GM19035 (cell line): ENCODE measurements around the gene TTC39C.
"Not testable (repeated sequence)": the region's sequence is repeated elsewhere in the genome, so short reads cannot be mapped to it uniquely, and the experiment has no call there.

Experiments
- ATAC-seq: cut with Tn5 transposase; IDR thresholded peaks from one replicate; pipeline ENCODE4 v1.9.1; 2021; ENCODE audit not compliant: unreplicated experiment

Gene TTC39C

DNA sequence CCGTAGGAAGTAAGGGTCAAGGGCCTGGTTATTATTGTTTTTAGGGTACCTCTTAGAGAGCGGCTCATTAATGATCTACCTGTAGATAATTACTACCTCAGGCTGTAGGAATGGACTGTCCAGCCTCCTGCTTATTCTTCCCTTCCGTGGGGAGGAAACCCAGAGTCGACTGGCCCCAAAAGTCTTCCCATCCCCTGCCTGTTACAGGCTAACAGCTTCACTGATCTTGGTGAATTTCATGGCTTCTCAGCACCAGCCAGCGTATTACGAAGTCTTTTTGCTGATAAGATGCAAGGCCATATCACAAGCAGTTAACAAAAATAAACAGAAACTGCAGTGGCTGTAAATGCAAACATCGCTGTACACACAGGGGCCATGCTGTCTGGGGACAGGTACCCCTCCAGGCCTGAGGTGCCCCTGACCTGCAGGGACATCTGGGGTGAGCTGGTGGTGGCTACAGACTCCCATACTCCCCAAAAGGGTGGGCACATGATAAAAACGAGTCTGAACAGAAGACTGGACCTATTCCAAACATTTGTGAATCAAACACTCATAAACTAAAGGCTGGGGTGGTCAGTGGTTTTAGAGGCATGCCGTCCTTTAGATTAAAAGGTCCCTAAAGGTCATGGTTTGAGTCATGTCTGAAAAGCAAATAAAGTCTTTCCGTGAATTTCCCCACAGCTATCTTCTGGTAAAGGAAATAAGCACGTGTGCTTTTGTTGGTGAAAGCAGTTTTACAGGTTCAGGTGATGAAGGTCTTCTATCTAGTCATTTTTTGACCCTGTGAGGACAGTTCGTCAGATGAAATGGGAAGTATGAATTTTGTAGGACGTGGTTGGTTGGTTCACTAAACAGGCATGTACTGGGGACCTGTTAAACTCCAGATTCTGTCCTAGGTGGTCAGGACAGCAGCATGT, 36.7 kb downstream of the TTC39C start:
- ATAC-seq, result no peak

DNA sequence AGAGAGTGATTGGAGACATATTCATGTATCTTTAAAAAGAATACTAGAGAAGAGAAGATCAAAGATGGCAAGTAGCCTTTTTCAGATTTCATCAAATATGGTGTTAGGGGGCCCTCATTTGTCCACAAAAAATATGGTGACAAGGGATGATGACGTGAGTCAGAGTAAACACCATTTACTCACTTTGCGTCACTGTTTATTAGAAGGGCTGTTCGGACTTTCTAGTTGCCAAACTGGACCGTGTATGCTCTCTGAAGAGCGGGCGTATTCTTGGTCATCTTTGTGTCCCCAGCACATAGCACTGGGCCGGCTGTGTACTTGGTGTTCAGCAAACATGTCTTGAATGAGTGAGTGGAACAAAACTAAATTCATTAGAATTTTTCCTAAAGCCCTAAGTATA, 37.5 kb downstream of the TTC39C start:
- no peak for ATAC-seq

DNA sequence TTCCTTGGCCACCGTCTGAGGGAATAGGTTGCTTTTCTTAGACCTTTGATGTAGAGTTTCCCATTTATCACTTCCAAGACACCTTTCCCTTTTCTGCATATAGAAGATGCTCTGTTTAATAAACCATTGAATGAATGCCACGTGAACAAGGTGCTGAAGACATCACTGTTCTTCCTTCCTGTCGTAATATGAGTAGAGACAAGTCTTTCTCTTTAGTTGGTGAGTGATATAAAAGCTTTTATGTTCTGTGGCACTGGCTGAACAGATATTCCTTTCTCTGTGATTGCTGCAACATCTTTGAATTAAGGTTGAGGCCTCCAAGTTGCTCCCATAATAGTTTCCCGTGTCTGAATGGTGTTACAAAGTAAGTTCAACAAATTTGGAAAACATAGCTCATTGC, 38.7 kb downstream of the TTC39C start:
- ATAC-seq, result no peak

DNA sequence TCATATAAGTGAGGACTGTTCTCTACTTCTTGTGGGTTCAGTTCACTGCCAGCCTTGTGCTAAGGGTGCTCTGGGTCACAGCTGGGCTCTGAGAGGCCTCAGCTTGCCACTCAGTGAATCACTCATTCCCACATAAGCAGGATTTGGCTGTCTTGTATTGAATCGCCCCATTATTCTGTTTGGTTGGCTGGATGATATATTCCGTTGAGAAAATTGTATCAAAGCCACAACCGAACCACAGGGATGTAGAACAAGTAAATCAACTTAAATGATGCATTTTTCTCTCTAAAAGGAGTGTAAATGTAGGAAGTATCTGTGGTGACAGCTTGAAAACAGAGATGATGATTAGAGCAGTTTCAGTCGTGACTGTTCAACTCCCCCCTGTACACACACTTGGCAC, 39.6 kb downstream of the TTC39C start:
- no peak for ATAC-seq

DNA sequence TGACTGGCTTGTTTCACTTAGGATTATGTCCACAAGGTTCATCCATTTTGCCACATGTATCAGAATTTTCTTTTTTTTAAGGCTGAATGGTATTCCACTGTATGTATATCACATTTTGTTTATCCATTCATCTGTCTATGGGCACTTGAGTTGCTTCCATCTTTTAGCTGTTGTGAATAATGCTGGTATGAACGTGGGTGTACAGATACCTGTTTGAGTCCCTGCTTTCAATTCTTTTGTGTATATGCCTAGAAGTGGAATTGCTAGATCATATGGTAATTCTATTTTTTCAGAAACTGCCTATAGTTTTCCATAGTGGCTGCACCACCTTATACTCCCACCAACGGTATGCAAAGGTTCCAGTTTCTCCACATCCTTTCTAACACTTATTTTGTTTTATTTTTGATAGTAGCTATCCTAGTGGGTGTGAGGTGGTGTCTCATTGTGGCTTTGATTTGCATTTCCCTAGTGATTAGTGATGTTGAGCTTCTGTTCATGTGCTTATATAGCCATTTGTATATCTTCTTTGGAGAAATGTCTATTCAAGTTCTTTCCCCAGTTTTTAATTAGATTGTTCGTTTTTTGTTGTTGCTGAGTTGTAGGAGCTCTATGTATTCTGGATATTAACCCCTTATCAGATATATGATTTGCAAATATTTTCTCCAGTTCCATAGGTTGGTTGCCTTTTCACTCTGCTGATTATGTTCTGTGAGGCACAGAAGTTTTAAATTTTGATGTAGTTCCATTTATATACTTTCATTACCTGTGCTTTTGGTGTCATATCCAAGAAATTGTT, 40.7 kb downstream of the TTC39C start:
- no peak for ATAC-seq

DNA sequence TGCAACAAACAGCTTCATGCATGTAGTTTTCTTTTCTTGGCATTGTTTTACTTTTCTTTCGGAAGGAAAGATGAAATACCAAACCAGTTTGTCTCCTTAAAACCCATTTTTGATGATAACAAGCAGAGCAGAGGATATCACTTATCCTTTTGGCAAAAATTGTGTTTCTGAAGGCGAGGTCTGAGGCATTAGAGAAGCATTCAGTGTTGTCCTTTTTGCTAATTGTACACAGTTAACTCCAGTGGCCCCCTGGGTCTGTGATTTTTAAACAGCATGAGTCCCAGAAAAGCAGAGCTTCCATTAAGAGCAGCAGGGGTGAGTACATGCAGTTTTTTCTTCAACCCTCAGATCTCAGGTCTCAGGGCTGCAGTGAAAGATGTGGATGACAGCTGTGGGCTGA, 41.3 kb downstream of the TTC39C start:
- ATAC-seq, result no peak

DNA sequence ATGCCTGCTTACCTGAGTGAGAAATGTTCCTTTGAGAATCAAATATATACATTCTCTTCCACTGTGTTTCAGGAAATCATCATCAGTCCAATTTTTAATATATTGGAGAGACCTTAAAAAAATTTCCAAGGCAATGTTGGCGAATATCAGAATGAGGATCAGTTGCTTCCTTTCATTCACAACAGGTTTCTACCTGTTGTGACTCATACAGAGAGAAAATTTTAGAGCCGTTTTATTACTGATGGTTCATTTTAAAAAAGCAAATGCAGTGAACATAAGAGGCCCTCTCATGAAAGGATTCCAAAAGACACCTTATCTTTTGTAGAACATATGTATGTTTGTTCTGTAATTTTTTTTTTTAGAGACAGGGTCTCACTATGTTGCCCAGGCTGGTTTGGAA, 42.0 kb downstream of the TTC39C start:
- no peak for ATAC-seq

DNA sequence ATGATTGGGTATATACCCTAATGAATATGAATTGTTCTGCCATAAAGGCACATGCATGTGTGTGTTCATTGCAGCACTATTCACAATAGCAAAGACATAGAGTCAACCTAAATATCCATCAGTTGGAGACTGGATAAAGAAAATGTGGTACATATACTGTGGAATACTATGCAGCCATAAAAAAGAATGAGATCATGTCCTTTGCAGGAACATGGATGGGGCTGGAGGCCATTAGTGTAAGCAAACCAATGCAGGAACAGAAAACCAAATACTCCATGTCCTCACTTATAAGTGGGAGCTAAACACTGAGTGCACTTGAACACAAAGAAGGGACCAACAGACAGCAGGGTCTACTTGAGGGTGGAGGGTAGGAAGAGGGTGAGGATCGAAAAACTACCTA, 43.2 kb downstream of the TTC39C start:
- ATAC-seq, result no peak

DNA sequence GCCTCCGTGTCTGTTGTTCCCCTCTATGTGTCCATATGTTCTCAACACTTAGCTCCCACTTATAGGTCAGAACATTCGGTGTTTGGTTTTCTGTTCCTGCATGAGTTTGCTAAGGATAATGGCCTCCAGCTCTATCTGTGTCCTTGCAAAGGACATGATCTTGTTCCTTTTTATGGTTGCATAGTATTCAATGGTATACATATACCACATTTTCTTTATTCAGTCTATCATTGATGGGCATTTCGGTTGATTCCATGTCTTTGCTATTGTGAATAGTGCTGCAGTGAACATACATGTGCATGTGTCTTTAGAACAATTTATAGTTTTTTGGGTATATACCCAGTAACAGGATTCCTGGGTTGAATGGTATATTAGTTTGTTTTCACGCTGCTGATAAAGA, 44.8 kb downstream of the TTC39C start:
- ATAC-seq, result not testable (repeated sequence)

DNA sequence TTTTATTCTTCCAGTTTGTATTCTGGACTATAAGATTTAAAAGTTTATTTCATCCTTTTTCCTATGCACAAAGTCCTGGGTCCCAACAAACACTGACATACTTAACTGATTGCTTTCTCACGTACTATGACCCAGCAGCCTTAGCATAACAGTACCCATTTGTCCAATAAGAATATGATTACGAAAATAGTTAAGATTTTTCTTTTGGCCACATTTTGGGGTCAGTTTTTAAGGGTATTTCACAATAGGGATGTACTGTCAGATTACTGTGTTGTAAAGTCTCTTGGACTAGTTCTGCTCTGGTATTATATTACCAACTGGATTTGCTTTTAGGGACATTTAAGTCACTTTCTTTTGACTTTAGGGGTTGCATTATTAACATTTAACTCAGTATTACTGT, 46.1 kb downstream of the TTC39C start:
- no peak for ATAC-seq

DNA sequence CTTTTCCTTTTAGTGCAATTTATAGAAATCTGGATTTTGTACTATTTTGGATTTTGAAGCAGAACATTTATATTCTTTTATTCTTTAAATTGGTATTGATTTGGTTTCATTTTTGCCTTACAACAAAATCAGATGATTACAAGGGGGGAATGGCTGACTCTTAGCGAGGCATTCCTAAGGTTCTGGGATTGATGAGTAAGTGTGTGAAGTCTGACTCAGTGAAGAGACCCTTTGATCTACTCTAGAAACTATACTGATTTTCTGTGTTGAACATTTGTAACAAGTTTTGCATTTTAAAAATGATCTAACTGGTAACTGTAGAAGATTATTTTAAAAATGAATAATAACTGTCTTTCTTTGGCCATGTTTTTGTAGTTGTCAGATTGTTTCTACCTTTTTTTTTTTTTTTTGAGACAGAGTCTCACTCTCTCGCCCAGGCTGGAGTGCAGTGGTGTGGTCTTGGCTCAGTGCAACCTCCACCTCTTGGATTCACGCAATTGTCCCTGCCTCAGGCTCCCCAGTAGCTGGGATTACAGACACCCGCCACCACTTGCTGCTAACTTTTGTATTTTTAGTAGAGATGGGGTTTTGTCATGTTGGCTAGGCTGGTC, 48.7 kb downstream of the TTC39C start:
- ATAC-seq, result no peak

DNA sequence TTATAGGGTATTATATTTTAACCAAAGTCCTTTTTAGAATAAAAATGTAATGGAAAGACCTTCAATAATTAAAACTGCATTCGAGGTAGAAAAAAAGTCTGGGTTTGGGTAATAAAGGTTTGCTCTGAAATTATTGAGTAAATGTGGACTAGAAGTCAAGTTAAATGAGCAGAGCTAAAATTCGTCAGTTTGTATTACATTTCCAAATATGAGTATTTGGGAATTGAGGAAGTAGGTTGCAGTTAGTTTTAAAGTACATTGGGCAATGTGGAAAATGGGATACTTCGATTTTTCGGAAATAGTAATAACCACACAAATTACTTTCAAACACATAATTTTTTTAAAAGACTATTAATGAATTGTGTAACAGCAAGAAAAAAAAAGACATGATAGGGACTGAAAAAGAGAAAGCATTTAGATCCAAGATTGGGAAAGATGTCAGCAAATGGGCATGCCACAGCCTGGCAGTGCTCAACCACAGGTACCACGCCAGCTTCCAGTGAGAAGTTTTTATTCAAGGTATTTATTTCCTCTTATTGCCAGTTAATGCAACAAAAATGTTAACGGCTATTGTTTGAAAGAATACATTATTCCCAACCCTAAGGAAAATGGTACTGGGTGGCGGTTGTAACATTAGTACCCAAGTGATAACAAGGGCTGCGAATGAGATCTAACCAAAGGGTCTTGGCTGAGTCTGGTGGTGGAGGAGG, 50.0 kb downstream of the TTC39C start:
- ATAC-seq, result no peak

DNA sequence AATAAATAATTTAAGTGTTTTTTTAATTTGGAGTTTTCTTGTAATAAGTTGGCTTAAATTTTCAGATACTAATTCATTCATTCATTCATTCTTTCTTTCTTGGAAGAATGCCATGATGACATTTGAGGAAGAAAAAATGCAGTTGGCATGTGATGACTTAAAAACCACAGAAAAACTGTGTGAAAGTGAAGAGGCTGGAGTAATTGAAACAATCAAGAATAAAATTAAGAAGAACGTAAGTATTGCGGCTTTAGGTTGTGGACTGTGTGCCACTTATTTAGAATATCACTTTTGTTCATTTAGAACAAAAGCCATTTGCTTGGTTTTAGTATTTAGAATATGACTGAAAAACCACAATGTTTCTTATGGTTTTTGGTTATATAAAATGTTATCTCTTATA, 51.4 kb downstream of the TTC39C start:
- ATAC-seq, result no peak

DNA sequence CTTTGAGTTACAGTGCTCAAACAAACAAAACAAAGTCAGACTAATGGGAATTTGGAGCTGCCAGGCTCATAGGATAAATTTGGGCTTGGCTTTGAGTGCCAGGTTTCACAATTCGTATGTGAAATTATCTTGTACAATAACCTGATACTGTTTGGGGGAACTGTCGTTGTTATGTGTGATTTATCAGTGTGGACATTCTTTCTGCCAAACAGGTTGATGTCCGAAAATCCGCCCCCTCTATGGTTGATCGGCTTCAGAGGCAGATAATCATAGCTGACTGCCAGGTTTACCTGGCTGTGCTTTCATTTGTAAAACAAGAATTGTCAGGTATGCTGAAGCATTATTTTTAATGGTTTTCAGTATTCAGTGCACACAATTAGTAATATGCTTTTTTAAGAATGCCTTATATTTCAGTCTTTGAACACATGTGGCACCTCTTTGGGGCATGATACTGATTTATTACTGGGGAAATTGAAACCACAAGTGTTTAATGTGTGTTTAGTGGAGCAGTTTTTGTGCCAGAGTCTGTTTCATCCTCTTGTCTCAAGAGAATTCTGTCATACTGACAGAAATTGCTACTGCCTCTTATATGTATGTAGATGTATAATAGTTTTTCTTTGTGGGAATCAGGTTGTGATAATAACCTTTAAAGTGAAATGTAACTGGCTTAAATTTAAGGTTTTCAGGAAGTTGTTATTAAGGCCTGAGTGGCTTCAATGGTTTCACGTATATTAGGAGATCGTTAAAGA, 54.6 kb downstream of the TTC39C start:
- ATAC-seq, result no peak

DNA sequence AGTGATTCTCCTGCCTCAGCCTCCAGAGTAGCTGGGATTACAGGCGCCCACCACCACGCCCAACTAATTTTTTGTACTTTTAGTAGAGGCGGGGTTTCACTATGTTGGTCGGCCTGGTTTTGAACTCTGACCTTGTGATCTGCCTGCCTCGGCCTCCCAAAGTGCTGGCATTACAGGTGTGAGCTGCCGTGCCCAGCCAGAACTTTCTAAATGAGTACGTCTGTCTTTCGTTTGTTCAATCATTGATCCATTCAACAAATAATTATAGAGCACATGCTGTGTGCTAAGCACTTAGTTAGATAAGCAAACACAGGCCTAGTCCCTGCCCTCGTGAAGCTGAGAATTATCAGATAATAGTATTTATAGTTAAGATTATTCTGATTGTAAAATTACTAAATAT, 56.5 kb downstream of the TTC39C start:
- ATAC-seq, result no peak

DNA sequence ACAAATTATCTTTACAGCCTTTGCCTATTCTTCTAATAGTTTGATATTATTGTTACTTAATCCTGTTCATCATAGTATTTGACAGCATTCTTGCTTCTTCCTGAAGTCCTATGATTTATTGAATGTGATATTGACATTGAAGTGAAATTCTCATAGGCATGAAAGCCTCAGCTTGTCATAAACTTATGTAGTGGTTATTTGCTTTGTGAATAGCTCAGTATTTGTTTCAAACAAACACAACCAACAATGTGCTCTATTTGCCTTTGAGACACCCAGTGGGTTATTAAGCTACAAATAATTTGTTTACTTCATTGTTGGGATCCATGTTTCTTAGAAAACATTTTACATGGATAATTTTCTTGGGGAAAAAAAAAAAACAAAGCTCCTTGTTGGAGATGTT, 57.2 kb downstream of the TTC39C start:
- no peak for ATAC-seq

DNA sequence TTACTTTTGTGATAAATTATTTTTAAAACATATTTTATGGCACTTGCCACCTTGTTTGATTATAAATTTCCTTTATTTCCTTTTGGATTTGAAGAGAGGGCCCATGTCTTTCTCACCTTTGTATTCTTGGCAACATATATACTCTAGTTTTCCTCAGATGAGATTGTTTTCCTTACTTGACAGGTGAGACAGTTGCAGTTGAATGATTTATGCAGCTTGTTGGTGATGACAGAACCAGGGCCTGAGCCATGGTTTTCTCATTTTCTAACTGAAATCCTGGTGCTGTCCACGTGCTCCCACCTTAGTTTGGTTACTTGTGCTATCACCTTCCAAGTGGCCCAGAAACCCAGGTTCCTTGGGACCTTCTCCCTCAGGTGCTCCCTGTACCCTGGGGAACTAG, 58.2 kb downstream of the TTC39C start:
- ATAC-seq, result no peak

DNA sequence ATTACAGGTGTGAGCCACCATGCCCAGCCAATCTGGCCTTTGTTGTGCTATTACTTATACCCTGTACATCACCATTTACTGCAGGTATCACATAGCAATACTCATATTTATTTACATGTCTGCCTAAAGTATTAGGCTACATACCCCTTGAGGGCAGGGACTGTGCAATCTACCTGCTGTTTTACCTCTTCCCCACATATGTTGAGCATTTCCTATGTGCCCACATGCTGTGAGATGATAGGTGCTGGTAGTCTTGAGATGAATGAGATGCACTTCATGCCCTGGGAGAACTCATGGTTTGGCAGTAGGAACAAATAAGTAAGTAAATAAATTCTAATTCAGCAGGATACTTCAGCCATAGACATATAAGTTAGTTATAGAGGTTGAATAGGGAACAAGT, 59.2 kb downstream of the TTC39C start:
- no peak for ATAC-seq

DNA sequence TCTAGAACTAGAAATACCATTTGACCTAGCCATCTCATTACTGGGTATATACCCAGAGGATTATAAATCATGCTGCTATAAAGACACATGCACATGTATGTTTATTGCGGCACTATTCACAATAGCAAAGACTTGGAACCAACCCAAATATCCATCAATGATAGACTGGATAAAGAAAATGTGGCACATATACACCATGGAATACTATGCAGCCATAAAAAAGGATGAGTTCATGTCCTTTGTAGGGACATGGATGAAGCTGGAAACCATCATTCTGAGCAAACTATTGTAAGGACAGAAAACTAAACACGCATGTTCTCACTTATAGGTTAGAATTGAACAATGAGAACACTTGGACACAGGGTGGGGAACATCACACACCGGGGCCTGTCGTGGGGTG, 60.2 kb downstream of the TTC39C start:
- not testable (repeated sequence) for ATAC-seq

DNA sequence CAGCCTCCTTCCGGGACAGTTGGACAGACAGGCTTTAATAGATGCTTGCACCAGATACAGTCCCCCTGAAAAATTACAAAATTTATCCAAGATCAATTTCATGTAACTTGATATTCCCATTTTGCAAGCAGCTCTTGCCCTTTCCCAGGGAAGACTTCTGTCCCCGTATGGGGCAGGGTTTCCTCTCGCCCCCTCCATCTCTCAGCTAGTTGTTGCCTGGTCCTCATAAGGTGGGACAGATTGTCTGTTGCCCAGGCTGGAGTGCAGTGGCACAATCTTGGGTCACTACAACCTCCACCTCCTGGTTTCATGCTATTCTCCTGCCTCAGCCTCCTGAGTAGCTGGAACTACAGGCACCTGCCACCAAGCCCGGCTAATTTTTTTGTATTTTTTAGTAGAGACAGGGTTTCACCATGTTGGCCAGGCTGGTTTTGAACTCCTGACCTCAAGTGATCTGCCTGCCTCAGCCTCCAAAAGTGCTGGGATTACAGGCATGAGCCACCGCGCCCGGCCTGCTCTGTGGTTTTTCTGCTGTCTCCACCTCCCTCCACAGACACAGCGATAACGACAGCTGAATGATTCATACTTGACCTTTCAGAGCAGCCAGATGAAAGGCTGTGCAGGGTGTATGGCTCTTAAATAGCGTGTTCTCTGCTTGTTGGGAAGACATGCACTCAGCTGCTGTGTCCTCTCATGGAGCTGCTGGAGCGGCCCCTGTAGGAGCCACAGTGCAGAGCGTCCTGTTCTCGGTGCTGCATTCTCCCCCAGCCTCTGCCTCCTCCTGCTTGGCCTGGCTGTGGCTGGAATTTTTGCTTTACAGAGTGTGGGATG, 61.4 kb downstream of the TTC39C start:
- no peak for ATAC-seq
